HEK293T (cell line): Measurements from ENCODE around the gene NR1H4.

Experiments used
- CTCF ChIA-PET: fragments of 350-600 bp; formaldehyde crosslinking; extraction: SDS; loops from one replicate; lab custom pipeline; 2021; ENCODE audit warnings: antibody characterized with exemption, inconsistent platforms; lab: Yijun Ruan, JAX
- POLR2A ChIA-PET: fragments of 350-600 bp; formaldehyde crosslinking; extraction: SDS; loops from one replicate; lab custom pipeline; 2020; ENCODE audit warnings: antibody characterized with exemption, inconsistent platforms; lab: Yijun Ruan, JAX
- DNase-seq: peaks from one replicate; pipeline ENCODE4 v3.0.0; 2012; ENCODE audit warnings: mixed read lengths; ENCODE audit errors: extremely low spot score
- ARNT ChIP-seq: fragments of 450-650 bp; IDR thresholded peaks from 2 replicates; pipeline ENCODE4 v1.6.1; 2017; ENCODE audit warnings: mild to moderate bottlenecking
- BHLHE40 ChIP-seq: fragments of 450-650 bp; IDR thresholded peaks from 2 replicates; pipeline ENCODE4 v1.6.1; 2016; ENCODE audit warnings: mild to moderate bottlenecking, moderate library complexity, borderline replicate concordance
- CTBP1 ChIP-seq: fragments of 450-650 bp; IDR thresholded peaks from 2 replicates; pipeline ENCODE4 v1.6.1; 2016; ENCODE audit warnings: borderline replicate concordance
- ELF4 ChIP-seq: fragments of 450-650 bp; IDR thresholded peaks from 2 replicates; pipeline ENCODE4 v1.6.1; 2017; ENCODE audit warnings: antibody characterized with exemption
- FOXA1 ChIP-seq: fragments of 450-650 bp; IDR thresholded peaks from 2 replicates; pipeline ENCODE4 v1.6.1; 2016; ENCODE audit warnings: mild to moderate bottlenecking
- FOXK2 ChIP-seq: fragments of 450-650 bp; IDR thresholded peaks from 2 replicates; pipeline ENCODE4 v1.6.1; 2016; ENCODE audit warnings: mild to moderate bottlenecking
- FOXM1 ChIP-seq: fragments of 450-650 bp; IDR thresholded peaks from 2 replicates; pipeline ENCODE4 v1.6.1; 2017; ENCODE audit warnings: mild to moderate bottlenecking, borderline replicate concordance
- HDGF ChIP-seq: fragments of 450-650 bp; IDR thresholded peaks from 2 replicates; pipeline ENCODE4 v1.6.1; 2017; ENCODE audit warnings: antibody characterized with exemption, borderline replicate concordance
- L3MBTL2 ChIP-seq: fragments of 450-650 bp; conservative IDR thresholded peaks from 2 replicates; pipeline ENCODE4 v1.6.1; 2016; ENCODE audit warnings: mild to moderate bottlenecking
- LEF1 ChIP-seq: fragments of 450-650 bp; IDR thresholded peaks from 2 replicates; pipeline ENCODE4 v1.6.1; 2017; ENCODE audit warnings: mild to moderate bottlenecking, borderline replicate concordance
- NFRKB ChIP-seq: fragments of 450-650 bp; IDR thresholded peaks from 2 replicates; pipeline ENCODE4 v1.6.1; 2016; ENCODE audit warnings: mild to moderate bottlenecking, moderate library complexity
- PKNOX1 ChIP-seq: fragments of 450-650 bp; IDR thresholded peaks from 2 replicates; pipeline ENCODE4 v1.6.1; 2016
- SP1 ChIP-seq: fragments of 450-650 bp; IDR thresholded peaks from 2 replicates; pipeline ENCODE4 v1.6.1; 2017
- SUZ12 ChIP-seq: fragments of 450-650 bp; IDR thresholded peaks from 2 replicates; pipeline ENCODE4 v1.6.1; 2016; ENCODE audit warnings: mild to moderate bottlenecking
- TARDBP ChIP-seq: fragments of 450-650 bp; IDR thresholded peaks from 2 replicates; pipeline ENCODE4 v1.6.1; 2016
- ZNF384 ChIP-seq: fragments of 450-650 bp; IDR thresholded peaks from 2 replicates; pipeline ENCODE4 v1.6.1; 2016

NR1H4 gene

GRCh38 chr12:100493396-100494012 lies 19.8 kb downstream of the NR1H4 start:
- TF ChIP-seq ELF4 (no peak), BHLHE40 (no peak), ARNT (no peak), SP1 (no peak), FOXA1 (no peak), NFRKB (no peak), ZNF384 (no peak), CTBP1 (no peak), SUZ12 (no peak), LEF1 (no peak), L3MBTL2 (no peak), TARDBP (no peak), FOXK2 (no peak), PKNOX1 (no peak), FOXM1 (no peak)
- POLR2A ChIA-PET: no interaction called here
- CTCF ChIA-PET: interaction anchor here (0.6 kb wide), 1 partner anchor 52 kb away, joined by 4 read pairs; no protein-coding TSS in a partner anchor
- DNase-seq: no peak

GRCh38 chr12:100494026-100494425 lies 20.4 kb downstream of the NR1H4 start:
- CTCF ChIA-PET: no interaction called here
- TF ChIP-seq BHLHE40: no peak
- no peak for TF ChIP-seq FOXM1
- no peak for TF ChIP-seq FOXA1
- TF ChIP-seq PKNOX1: no peak
- TF ChIP-seq SUZ12: no peak
- no peak for TF ChIP-seq NFRKB
- TF ChIP-seq L3MBTL2: no peak
- TF ChIP-seq SP1: no peak
- no peak for TF ChIP-seq ARNT
- TF ChIP-seq LEF1: no peak
- no peak for TF ChIP-seq FOXK2
- no peak for TF ChIP-seq CTBP1
- TF ChIP-seq TARDBP: no peak
- TF ChIP-seq ELF4: no peak
- no peak for TF ChIP-seq ZNF384
- TF ChIP-seq HDGF: no peak
- POLR2A ChIA-PET: no interaction called here

GRCh38 chr12:100494538-100494937 lies 20.9 kb downstream of the NR1H4 start:
- ChIA-PET POLR2A (no interaction called here), CTCF (no interaction called here)

More at GRCh38 chr12:100494026-100494425, 20.4 kb downstream of the NR1H4 start:
- DNase-seq: no peak

GRCh38 chr12:100497105-100497795 lies 23.6 kb downstream of the NR1H4 start:
- ChIA-PET POLR2A (no interaction called here), CTCF (no interaction called here)
- TF ChIP-seq ZNF384 (no peak), CTBP1 (no peak), BHLHE40 (no peak), FOXM1 (no peak), SUZ12 (no peak), L3MBTL2 (no peak), TARDBP (no peak), LEF1 (no peak), ELF4 (no peak), SP1 (no peak), ARNT (no peak), PKNOX1 (no peak), FOXK2 (no peak), NFRKB (no peak), FOXA1 (no peak), HDGF (no peak)
- DNase-seq: no peak

More at GRCh38 chr12:100494538-100494937, 20.9 kb downstream of the NR1H4 start:
- no peak for DNase-seq
- no peak for TF ChIP-seq BHLHE40

GRCh38 chr12:100498141-100498540 lies 24.5 kb downstream of the NR1H4 start:
- TF ChIP-seq ELF4 (no peak), SUZ12 (no peak), PKNOX1 (no peak), ARNT (no peak), FOXM1 (no peak), L3MBTL2 (no peak), NFRKB (no peak), FOXK2 (no peak), CTBP1 (no peak), ZNF384 (no peak), FOXA1 (no peak), LEF1 (no peak), SP1 (no peak)
- DNase-seq: no peak
- ChIA-PET POLR2A (no interaction called here), CTCF (no interaction called here)
